Loucy (cell line): ENCODE results near the gene CEP85L.

ENCODE experiments used
- CTCF ChIP-seq: fragments of 200-600 bp; sonication (generic); conservative IDR thresholded peaks from 2 replicates; pipeline ENCODE4 v1.5.1; 2014; ENCODE audit warnings: mild to moderate bottlenecking, antibody characterized with exemption, low read length
- EZH2phosphoT487 ChIP-seq: fragments of 200-600 bp; IDR thresholded peaks from 2 replicates; pipeline ENCODE4 v1.6.1; 2018; ENCODE audit warnings: antibody characterized with exemption, mild to moderate bottlenecking, moderate library complexity, borderline replicate concordance

GRCh38 chr6:118467181-118467580 lies 184.2 kb downstream of the CEP85L start:
- TF ChIP-seq CTCF (no peak), EZH2phosphoT487 (no peak)
